MCF 10A (cell line): ENCODE results near the gene AKAP1. TPM values are rescaled to one million over a fixed set of nuclear protein-coding genes. Genes with fewer than 3 reads are reported as not detected.

Experiments used
- BruUV-seq: library from RNA; stranded (reverse); fragments of 400-500 nt; replicated peaks from 2 replicates; lab custom pipeline; 2021; lab: Mats Ljungman, UMichigan
- CTCF ChIA-PET: fragments of 300-600 bp; sonication (Branson Sonifier 250); formaldehyde crosslinking; extraction: SDS; loops from one replicate; lab custom pipeline; 2021; ENCODE audit warnings: antibody characterized with exemption, inconsistent platforms; lab: Yijun Ruan, JAX
- POLR2A ChIA-PET: fragments of 300-600, 350-650 bp; sonication (Branson Sonifier 250); formaldehyde crosslinking; extraction: SDS; loops from one replicate; lab custom pipeline; 2020; ENCODE audit warnings: antibody characterized with exemption, inconsistent platforms; lab: Yijun Ruan, JAX
- DNase-seq: peaks from one replicate; pipeline ENCODE4 v3.0.0-alpha.2; 2018; ENCODE audit not compliant: unreplicated experiment
- H3K27ac Mint-ChIP-seq: one replicate; pipeline ENCODE4 v1.8.0; 2022; ENCODE audit warnings: mild to moderate bottlenecking, low read depth, mixed read lengths; ENCODE audit not compliant: unreplicated experiment
- H3K27me3 Mint-ChIP-seq: one replicate; pipeline ENCODE4 v1.8.0; 2022; ENCODE audit warnings: mixed read lengths; ENCODE audit not compliant: insufficient read depth, unreplicated experiment
- H3K36me3 Mint-ChIP-seq: one replicate; pipeline ENCODE4 v1.8.0; 2022; ENCODE audit warnings: mild to moderate bottlenecking, moderate library complexity, mixed read lengths; ENCODE audit not compliant: insufficient read depth, unreplicated experiment
- H3K4me1 Mint-ChIP-seq: one replicate; pipeline ENCODE4 v1.8.0; 2022; ENCODE audit warnings: mixed read lengths; ENCODE audit not compliant: insufficient read depth, unreplicated experiment
- H3K4me3 Mint-ChIP-seq: one replicate; pipeline ENCODE4 v1.8.0; 2022; ENCODE audit warnings: mild to moderate bottlenecking, moderate library complexity, mixed read lengths; ENCODE audit not compliant: unreplicated experiment
- H3K9me3 Mint-ChIP-seq: one replicate; pipeline ENCODE4 v1.8.0; 2022; ENCODE audit warnings: mixed read lengths; ENCODE audit not compliant: unreplicated experiment
- intact Hi-C: fragments of 100-400 bp; cut with micrococcal nuclease; formaldehyde crosslinking; loops from 2 replicates; pipeline ENCODE4 v1.14.1; 2022
- total RNA-seq: library from RNA; stranded (reverse); gene quantifications from 2 replicates; pipeline ENCODE4 v1.2.3, GENCODE V29; 2022
- TF ChIP-seq, protein P1 (sequence below): fragments of 200-600 bp; IDR thresholded peaks from one replicate; pipeline ENCODE4 v1.8.0; 2022; ENCODE audit warnings: antibody characterized with exemption, mild to moderate bottlenecking; ENCODE audit not compliant: unreplicated experiment

AKAP1 gene
- total RNA-seq, 1 experiment from 2014 or later = 32.4 TPM

DNA sequence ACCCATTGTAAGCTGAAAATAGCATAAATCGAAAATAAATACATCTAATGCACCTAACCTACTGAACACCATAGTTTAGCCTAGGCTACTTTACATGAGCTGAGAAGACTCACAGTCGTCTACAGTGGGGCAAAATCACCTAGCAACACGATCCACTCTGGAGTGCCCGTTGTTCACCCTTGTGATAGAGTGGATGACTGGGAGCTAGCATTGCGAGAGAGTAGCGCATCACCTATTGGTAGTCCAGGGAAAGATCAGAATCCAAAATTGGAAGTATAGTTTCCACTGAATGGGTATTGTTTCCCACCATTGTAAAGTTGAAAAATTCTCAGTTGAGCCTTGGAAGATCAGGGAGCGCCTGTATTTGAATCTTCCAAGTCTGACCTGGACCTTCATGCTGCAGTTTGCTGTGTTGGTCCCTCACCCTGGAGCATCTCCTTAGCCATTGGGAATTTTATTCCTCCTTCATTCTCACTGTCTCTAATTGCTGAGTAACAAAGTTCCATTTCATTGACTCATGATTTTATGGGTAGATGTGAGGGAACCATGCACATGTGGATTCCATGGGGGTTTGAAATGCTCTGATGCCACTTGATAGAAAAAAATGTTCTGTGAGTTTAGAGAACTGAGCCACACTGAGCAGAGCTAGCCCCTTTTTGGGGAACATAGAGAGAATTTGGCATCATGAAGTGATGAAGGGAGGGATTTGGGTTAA is 19.6 kb downstream of the AKAP1 start:
- H3K4me3 Mint-ChIP-seq = no peak overlapping the region
- intact Hi-C loops = loop anchor here (10.0 kb wide), 1 partner anchor 890 kb away; no protein-coding TSS in a partner anchor
- ChIA-PET POLR2A (interaction anchor here (0.9 to 4.1 kb wide), 2 partner anchors 14 to 18 kb away, joined by 3 to 26 read pairs; partner anchors contain the start of gene AKAP1), CTCF (interaction anchor here (0.5 to 1.3 kb wide), 4 partner anchors 10 to 37 kb away, joined by 3 to 5 read pairs (median 4); no protein-coding TSS in a partner anchor)
- H3K36me3 Mint-ChIP-seq = peaks cover 4% of the 10 kb centered on the region
- no TSS peak for BruUV-seq
- peaks cover 28% of the 10 kb centered on the region for H3K4me1 Mint-ChIP-seq
- TF ChIP-seq, protein P1, sequence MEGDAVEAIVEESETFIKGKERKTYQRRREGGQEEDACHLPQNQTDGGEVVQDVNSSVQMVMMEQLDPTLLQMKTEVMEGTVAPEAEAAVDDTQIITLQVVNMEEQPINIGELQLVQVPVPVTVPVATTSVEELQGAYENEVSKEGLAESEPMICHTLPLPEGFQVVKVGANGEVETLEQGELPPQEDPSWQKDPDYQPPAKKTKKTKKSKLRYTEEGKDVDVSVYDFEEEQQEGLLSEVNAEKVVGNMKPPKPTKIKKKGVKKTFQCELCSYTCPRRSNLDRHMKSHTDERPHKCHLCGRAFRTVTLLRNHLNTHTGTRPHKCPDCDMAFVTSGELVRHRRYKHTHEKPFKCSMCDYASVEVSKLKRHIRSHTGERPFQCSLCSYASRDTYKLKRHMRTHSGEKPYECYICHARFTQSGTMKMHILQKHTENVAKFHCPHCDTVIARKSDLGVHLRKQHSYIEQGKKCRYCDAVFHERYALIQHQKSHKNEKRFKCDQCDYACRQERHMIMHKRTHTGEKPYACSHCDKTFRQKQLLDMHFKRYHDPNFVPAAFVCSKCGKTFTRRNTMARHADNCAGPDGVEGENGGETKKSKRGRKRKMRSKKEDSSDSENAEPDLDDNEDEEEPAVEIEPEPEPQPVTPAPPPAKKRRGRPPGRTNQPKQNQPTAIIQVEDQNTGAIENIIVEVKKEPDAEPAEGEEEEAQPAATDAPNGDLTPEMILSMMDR = no peak
- H3K27ac Mint-ChIP-seq = no peak overlapping the region
- H3K27me3 Mint-ChIP-seq = no peaks in the 10 kb centered on the region
- no peaks in the 10 kb centered on the region for H3K9me3 Mint-ChIP-seq
- no peak for DNase-seq

- Mint-ChIP-seq H3K4me3 (no peak overlapping the region), H3K27me3 (no peaks in the 10 kb centered on the region), H3K27ac (no peak overlapping the region), H3K9me3 (no peaks in the 10 kb centered on the region), H3K4me1 (peaks cover 28% of the 10 kb centered on the region), H3K36me3 (peaks cover 4% of the 10 kb centered on the region)
- no peak for DNase-seq
- ChIA-PET CTCF (interaction anchor here (0.7 to 1.4 kb wide), 3 partner anchors 14 to 729 kb away, joined by 3 to 4 read pairs (median 4); no protein-coding TSS in a partner anchor), POLR2A (interaction anchor here (4.1 kb wide), 1 partner anchor 19 kb away, joined by 26 read pairs; the partner anchor contains the start of gene AKAP1)
- TF ChIP-seq, protein P1 = no peak
- intact Hi-C loops = loop anchor here (10.0 kb wide), 1 partner anchor 889 kb away; no protein-coding TSS in a partner anchor
- BruUV-seq = no TSS peak
These were observed 20.5 kb downstream of the AKAP1 start for GRCh38 chr17:57105591-57105990.

DNA sequence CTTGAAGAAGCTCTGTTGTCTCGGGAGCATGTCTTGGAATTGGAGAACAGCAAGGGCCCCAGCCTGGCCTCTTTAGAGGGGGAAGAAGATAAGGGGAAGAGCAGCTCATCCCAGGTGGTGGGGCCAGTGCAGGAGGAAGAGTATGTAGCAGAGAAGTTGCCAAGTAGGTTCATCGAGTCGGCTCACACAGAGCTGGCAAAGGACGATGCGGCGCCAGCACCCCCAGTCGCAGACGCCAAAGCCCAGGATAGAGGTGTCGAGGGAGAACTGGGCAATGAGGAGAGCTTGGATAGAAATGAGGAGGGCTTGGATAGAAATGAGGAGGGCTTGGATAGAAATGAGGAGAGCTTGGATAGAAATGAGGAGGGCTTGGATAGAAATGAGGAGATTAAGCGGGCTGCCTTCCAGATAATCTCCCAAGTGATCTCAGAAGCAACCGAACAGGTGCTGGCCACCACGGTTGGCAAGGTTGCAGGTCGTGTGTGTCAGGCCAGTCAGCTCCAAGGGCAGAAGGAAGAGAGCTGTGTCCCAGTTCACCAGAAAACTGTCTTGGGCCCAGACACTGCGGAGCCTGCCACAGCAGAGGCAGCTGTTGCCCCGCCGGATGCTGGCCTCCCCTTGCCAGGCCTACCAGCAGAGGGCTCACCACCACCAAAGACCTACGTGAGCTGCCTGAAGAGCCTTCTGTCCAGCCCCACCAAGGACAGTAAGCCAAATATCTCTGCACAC is 21.2 kb downstream of the AKAP1 start:
- TF ChIP-seq, protein P1 = no peak
- Mint-ChIP-seq H3K36me3 (peaks cover 9% of the 10 kb centered on the region), H3K4me3 (no peak overlapping the region), H3K27ac (no peak overlapping the region), H3K27me3 (no peaks in the 10 kb centered on the region), H3K9me3 (no peaks in the 10 kb centered on the region), H3K4me1 (peaks cover 28% of the 10 kb centered on the region)
- TSS peak; percentile 58 for BruUV-seq
- ChIA-PET POLR2A (interaction anchor here (0.9 to 4.1 kb wide), 3 partner anchors 12 to 192 kb away, joined by 3 to 26 read pairs (median 3); partner anchors contain the start of genes AKAP1 and TRIM25), CTCF (interaction anchor here (0.5 to 2.2 kb wide), 7 partner anchors 8 to 728 kb away, joined by 3 to 11 read pairs (median 4); no protein-coding TSS in a partner anchor)
- DNase-seq = peak; percentile 25
- intact Hi-C loops = loop anchor here (10.0 kb wide), 1 partner anchor 889 kb away; no protein-coding TSS in a partner anchor
